ENCODE results near the gene GAMT.

Gene GAMT

GRCh38 chr19:1418951-1419738 lies 17.8 kb upstream of the GAMT start:
- no peak for DNase-seq (ENCODE audit: low spot score)

DNA sequence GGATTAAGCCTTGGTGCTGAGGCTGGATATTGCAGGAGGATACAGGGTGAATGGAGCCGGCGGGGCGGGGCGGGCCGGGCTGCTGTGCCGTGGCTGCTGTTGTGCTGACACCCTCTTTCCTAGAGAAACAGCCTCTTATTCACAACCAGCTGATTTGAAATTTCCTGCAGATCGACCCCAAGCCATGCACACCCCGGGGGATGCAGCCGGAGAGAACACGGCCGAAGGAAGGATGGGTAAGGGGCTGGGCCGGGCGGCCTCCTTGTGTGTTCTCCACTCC lies 17.1 kb upstream of the GAMT start:
- no peak for DNase-seq (ENCODE audit: low spot score)

DNA sequence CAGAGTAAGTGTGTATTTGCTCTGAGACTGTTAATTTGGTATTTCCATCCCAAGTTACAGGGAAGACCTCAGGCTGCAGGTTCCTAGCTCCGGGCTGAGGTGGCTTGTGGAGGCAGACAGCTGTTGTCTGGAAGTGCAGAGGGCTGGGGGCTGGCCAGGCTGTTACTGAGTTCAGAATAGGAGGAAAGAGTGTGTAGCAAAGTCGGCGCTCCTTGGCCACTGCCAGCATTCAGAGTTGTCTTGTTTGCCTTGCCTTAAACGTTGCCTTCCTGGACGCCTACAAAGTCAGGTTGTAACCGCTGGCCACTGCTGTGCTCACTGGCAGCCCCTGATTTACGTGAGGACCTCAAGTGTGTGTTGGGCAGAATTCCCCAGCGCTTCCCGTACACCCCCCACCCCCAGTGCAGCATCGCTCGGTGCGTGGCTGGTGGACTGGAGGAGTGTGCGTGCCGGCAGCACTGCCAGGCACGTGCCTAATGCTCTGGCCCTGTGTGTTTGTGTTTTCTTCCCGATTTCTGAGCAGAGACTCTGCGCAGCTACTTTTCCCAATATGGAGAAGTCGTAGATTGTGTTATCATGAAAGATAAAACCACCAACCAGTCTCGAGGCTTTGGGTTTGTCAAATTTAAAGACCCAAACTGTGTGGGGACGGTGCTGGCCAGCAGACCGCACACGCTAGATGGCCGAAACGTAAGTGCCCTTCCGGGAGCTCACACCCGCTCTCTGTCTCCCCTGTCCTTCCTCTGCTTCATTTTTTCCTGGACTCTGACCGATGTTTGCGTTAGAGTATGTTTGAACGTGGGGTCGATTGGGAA lies 16.5 kb upstream of the GAMT start:
- no peak for DNase-seq (ENCODE audit: low spot score)

DNA sequence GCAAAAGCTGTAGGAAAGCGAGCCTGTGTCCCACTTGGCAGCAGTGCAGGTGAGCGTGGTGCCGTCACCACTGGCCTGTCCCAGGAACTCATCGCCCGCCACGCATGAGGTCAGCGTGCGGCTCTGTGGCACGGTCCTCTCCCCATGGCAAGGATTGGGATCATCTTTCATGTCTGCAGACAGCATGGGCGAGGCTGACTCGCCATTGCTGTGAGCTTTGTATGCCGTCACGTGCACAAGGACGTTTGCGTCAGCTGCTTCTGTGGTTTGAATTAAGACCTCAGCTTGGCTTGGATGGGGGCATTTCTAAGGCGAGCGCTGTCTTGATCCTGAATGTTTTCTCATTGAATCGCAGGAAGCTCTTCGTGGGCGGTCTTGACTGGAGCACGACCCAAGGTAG lies 15.8 kb upstream of the GAMT start:
- no peak for DNase-seq (ENCODE audit: low spot score)

- DNase-seq (ENCODE audit: low spot score) = no peak
Measured at GRCh38 chr19:1416014-1416841, 14.9 kb upstream of the GAMT start.

- DNase-seq (ENCODE audit: low spot score) = no peak
Measured at GRCh38 chr19:1412995-1413800, 11.9 kb upstream of the GAMT start.

- DNase-seq (ENCODE audit: low spot score) = no peak
Measured at GRCh38 chr19:1412323-1412923, 11.1 kb upstream of the GAMT start.

DNA sequence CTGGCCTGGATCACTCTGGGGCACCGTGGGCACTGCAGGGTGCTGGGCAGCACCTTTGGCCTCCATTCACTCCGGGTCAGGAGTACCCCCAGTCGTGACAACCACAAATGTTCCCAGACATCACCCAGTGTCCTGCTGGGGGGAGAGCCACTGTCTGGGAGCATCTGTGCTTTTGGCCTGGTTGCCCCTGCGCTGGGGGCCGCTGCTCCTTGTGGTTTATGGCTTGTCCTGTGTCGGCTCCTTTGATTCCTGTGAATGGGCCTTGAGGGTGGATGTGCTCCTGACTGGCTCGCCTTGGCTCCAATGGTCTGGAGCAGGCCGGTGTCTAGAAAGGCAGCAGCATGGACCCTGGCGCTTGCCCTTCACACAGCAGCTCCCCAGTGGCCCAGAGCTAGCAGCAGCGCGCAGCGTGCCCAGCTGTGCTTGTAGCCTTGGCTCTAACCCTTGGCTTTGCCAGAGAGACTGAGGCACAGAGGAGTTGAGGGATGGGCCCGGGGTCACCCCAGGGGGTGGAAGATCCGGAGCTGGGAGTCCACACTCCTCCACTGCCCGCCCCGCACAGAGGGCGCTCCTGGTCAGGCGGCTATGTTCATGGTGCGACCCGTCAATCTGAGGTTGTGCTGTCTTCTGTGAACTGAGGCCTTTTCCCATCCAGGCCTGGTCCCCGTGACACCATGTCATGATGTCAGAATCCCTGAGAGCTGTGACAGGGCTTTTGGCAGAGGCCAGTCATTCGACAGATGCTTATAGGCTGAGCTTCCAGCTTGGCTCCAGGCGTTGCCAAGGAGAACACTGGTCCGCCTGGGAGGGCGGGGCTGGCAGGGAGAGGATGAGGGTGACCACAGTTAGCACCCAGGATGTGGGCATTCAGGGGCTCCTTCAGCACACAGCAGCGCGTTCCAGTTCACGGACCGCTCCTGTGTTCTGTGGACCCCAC lies 10.2 kb upstream of the GAMT start:
- DNase-seq (ENCODE audit: low spot score) = no peak

GRCh38 chr19:1410789-1411188 lies 9.4 kb upstream of the GAMT start:
- DNase-seq (ENCODE audit: low spot score) = no peak

GRCh38 chr19:1410136-1410786 lies 8.9 kb upstream of the GAMT start:
- no peak for DNase-seq (ENCODE audit: low spot score)

GRCh38 chr19:1409204-1410005 lies 8.1 kb upstream of the GAMT start:
- DNase-seq (ENCODE audit: low spot score) = no peak

- DNase-seq (ENCODE audit: low spot score) = peak; percentile 42
Measured at GRCh38 chr19:1408300-1409203, 7.2 kb upstream of the GAMT start.

GRCh38 chr19:1407528-1408299 lies 6.4 kb upstream of the GAMT start, which contains the start of gene DAZAP1:
Gene DAZAP1, plus strand, starts transcription at chr19:1407586. Its CDS starts 188 bp downstream, at chr19:1407774.
- DNase-seq (ENCODE audit: low spot score) = no peak

DNA sequence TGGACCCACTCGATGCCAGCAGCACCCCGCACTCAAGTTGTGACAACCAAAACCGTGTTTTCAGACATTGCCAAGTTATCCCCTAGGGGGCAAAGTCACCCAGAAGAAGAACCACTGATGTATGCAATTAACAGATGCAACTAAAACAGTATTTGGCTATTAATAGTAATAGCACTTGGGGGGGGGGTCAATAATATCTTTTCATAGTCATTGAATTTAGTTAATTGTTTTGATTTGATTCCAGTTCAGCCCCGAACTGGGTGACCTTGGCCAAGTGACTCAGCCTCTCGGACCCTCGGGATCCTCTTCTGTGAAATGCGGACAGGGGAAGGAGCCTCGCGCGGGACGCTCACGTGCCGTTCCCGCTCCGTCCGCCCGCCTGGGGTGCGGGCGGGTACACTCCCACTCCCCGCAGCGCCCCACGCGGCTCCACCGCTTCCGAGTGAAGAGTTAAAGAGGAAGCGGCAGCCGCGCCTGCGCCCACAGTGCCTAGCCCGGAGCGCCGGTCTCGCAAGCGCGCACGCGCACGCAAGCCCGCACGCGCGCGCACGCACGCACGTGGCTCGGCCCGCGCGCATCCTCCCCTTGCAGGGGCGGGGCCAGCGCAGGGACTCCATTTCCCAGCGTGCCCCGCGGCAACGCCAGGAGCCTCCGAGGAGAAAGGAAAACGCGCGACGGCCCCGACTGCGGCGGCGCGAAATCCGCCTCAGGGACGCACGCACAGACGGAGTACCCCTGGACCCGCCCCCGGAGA lies 5.6 kb upstream of the GAMT start:
- peak; percentile 99 for DNase-seq (ENCODE audit: low spot score)

DNA sequence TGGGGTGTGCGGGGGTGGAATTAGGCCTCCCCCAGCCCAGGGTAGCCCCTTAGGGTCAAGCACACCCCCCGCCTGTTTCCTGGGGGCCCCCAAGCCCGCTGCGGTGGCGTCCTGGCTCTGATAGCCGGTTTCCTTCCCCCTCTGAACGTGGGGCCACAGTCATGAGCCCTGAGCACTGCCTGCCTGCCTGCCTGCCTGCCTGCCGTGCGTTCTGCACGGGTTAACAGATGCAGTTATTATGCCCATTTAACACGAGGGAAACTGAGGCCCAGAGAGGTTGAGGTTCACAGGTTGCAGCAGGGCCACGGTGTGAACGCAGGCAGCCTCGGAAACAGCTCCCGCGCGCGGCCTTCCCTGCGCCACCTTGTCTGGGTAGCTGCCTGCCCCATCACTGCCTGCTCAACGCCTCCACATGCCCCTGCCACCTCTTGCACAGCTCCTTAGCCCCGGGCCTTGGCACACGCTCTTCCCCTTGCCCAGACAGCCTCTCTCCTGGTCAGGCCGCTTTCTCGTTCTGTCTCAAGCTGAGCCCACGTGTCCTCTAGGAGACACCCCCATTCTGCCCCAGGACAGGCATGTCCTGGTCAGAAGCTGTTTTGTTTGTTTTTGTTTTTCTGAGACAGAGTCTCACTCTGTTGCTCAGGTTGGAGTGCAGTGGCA lies 1.2 kb upstream of the GAMT start:
- no peak for DNase-seq (ENCODE audit: low spot score)

DNA sequence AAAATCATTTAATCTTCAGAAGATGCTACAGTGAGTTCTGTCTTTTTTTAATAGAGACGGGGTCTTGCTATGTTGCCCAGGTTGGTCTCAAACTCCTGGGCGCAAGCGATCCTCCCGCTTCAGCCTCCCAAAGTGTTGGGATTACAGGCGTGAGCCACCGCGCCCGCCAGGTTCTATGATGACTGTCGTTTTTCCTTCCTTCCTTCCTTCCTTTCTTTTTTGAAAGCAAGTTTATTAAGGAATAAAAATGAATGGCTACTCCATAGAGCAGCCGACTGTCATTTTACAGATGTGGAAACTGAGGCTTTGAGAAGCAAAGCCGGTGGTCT lies 511 bp upstream of the GAMT start:
- no peak for DNase-seq (ENCODE audit: low spot score)

All from CD4-positive, alpha-beta T cell treated with Interleukin-6 at 100 ng/mL for 8 hours (primary cell).